Thyroid gland (tissue), 4 donors: ENCODE results near the gene VPS35L.

ENCODE experiments used
- POLR2A ChIP-seq, 2 donors: fragments of 450-650 bp; IDR thresholded peaks; one replicate each; pipeline ENCODE4 v1.6.1; 2017; ENCODE audit warnings: antibody characterized with exemption in 2 of 2, mild to moderate bottlenecking in 2 of 2, moderate library complexity in 1 of 2
- TF ChIP-seq, protein P1 (sequence below), 6 experiments: fragments of 200-600 bp in 3 of 6; fragments of 450-650 bp in 3 of 6; sonication (generic) in 3 of 6; IDR thresholded peaks; one replicate each; pipeline ENCODE4 v1.5.1; 2016 to 2019; ENCODE audit warnings: antibody characterized with exemption in 6 of 6, mild to moderate bottlenecking in 2 of 6, inconsistent platforms in 1 of 6, moderate library complexity in 1 of 6

DNA sequence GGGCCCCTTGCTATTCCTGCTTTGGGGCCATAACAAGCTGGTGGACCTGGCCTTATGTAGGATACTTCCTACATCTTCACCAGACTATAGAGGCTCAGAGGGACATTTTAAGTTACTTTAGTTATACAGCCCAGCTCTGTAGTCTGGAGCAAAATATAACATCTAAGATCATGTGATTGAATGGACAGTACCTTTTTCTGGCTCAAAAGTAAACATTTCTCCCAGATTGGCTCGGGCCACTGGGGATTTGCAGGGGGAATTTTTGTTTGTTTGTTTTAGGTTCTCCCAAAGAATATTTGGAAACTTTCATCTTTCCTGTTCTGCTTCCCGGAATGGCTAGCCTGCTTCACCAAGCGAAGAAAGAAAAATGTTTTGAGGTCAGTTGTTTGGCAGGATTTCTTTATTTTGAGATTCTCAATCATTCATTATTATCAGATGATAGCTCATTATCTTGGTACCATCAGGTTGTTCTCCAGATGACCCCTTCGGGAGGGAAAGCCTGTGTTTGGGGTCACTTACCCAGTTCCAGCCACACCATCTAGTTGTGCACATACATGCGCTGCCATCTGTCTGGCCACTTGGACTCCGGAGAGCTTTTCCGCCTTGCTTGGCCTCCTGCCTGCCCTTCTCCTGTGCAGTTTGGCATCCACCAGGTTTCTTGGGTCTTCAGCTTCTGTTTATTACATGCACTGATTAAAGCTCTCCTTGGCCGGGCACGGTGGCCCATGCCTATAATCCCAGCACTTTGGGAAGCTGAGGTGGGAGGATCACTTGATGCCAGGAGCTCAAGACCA, 179.8 kb downstream of the VPS35L start:
- TF ChIP-seq, protein P1, sequence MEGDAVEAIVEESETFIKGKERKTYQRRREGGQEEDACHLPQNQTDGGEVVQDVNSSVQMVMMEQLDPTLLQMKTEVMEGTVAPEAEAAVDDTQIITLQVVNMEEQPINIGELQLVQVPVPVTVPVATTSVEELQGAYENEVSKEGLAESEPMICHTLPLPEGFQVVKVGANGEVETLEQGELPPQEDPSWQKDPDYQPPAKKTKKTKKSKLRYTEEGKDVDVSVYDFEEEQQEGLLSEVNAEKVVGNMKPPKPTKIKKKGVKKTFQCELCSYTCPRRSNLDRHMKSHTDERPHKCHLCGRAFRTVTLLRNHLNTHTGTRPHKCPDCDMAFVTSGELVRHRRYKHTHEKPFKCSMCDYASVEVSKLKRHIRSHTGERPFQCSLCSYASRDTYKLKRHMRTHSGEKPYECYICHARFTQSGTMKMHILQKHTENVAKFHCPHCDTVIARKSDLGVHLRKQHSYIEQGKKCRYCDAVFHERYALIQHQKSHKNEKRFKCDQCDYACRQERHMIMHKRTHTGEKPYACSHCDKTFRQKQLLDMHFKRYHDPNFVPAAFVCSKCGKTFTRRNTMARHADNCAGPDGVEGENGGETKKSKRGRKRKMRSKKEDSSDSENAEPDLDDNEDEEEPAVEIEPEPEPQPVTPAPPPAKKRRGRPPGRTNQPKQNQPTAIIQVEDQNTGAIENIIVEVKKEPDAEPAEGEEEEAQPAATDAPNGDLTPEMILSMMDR (IDR thresholded peaks at IDR 0.05) = no peak
- TF ChIP-seq POLR2A (IDR thresholded peaks at IDR 0.05) = no peak
